Measurements from ENCODE around the gene ASNSD1. TPM values are rescaled to one million over a fixed set of nuclear protein-coding genes. Genes with fewer than 3 reads are reported as not detected.
"Not testable (repeated sequence)": the region's sequence is repeated elsewhere in the genome, so short reads cannot be mapped to it uniquely, and the experiment has no call there.

Gene ASNSD1
- total RNA-seq, 2 experiments from 2014 or later: 36.9 to 39.4 TPM

DNA sequence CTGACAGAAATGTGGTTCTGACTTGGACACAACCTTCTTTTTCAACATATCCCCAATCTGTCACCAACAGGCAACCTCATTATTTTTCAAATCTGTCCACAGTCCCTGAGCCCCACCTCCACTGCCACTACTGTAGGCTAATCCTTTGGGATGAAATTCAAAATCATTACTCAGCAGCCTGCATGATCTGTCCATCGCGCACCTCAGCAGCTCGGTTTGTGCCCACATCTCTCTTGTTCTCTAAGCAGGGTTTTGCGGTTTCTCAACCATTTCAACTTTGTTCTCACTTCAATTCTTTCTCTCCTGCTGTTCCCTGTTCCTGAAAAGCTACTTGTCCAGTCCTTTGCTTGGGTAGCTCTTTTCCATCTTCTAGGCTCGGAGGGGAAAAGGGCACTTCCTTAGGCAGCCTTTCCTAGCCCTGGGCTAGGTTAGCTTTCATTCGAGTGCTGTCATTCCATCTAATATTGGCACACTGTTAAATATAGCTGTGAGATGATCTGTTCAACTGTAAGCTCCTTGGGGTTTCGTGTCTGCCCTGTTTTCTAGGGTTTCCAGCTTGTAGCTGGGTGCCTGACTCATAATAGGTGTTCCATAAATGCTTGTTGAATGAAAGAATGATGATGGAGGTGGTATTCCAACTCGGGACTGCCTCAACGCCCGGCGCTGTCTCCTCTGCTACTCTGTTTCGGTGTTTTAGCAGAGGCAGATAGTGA lies 12.6 kb downstream of the ASNSD1 start:
- peaks cover 27% of the 10 kb centered on the region for H3K4me1 Mint-ChIP-seq (ENCODE audit: low read depth)
- H3K27me3 Mint-ChIP-seq (ENCODE audit: low read depth): no peaks in the 10 kb centered on the region
- H3K4me3 Mint-ChIP-seq: peak overlapping the region; percentile 64
- H3K36me3 Mint-ChIP-seq (ENCODE audit: low read depth): peaks cover 49% of the 10 kb centered on the region
- no peak for DNase-seq
- H3K9me3 Mint-ChIP-seq (ENCODE audit: insufficient read depth): peaks cover 12% of the 10 kb centered on the region
- H3K27ac Mint-ChIP-seq: peak overlapping the region; percentile 75
- ATAC-seq: peak; percentile 25
- POLR2A ChIA-PET: interaction anchor here (0.8 to 1.7 kb wide), 3 partner anchors 10 to 15 kb away, joined by 4 to 5 read pairs (median 4); no protein-coding TSS in a partner anchor
- CTCF ChIA-PET: interaction anchor here (0.7 to 7.4 kb wide), 15 partner anchors 10 to 230 kb away, joined by 3 to 136 read pairs (median 4); partner anchors contain the start of genes ASNSD1 and OSGEPL1

DNA sequence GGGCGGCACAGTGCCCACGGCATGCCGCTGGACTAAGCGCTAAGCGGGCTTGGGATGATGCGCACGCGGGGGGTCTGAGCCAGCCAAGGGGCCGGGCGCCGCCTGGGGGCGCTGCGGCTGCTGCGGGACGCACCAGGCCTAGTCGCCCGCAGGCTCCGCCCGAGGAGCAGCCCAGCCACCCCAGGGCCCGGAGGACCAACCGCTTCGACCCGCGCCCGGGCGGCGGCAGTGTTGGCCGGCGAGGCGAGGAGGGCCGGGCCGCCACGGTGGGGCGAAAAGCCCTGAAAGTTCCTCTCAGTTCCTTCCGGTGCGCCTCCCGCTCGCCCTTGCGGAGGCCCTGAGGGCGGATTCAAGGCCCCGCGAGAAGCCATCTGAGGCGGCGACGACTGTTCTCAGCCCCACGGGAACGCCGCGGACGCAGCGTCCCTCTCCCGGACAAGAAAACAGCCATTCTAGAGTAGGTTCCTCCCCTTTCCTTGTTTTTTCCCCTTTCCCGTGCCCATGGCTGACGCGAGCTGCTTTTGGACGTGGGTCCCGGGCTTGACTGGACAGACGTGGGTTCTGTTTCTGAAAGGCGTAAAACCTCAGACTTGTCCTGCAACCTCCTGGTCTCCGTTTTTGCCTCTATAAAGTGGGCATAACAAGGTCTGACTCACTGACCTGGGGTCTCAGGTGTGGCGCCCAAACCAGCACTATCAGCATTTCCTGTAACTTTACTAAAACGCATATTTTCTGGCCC lies 13.3 kb downstream of the ASNSD1 start, which contains the start of gene ANKAR:
Gene ANKAR, plus strand, starts transcription at position 297 of the 739 bp plus-strand sequence. CDS start 1,821 bp downstream, outside the sequence.
- DNase-seq: peak; percentile 77
- CTCF ChIA-PET: interaction anchor here (0.6 to 7.4 kb wide), 19 partner anchors 8 to 230 kb away, joined by 3 to 136 read pairs (median 4); partner anchors contain the start of genes ASNSD1 and OSGEPL1

DNA sequence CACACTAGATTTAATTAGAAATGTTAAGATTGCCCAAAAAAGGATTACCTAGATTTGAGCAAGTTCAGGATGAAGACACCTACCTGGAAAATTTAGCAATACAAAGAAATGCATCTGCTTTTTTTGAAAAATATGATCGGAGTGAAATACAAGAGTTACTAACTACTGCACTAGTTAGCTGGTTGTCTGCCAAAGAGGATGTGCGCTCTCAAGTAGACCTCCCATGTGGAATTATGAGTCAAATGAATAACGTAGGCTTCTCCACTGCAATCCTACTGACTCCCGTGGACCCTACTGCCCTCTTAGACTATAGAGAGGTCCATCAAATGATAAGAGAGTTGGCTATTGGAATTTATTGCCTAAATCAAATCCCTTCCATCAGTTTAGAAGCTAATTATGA lies 15.2 kb downstream of the ASNSD1 start:
- POLR2A ChIA-PET: interaction anchor here (0.8 kb wide), 1 partner anchor 86 kb away, joined by 4 read pairs; the partner anchor contains the start of gene OSGEPL1
- Mint-ChIP-seq H3K27me3 (ENCODE audit: low read depth) (no peaks in the 10 kb centered on the region), H3K4me1 (ENCODE audit: low read depth) (peaks cover 40% of the 10 kb centered on the region), H3K27ac (no peak overlapping the region), H3K36me3 (ENCODE audit: low read depth) (peaks cover 39% of the 10 kb centered on the region), H3K9me3 (ENCODE audit: insufficient read depth) (peaks cover 12% of the 10 kb centered on the region), H3K4me3 (no peak overlapping the region)
- no peak for ATAC-seq
- DNase-seq: no peak
- CTCF ChIA-PET: interaction anchor here (0.6 to 7.4 kb wide), 6 partner anchors 8 to 86 kb away, joined by 3 to 136 read pairs (median 22); partner anchors contain the start of genes ASNSD1 and OSGEPL1

More for the DNA sequence above, 13.3 kb downstream of the ASNSD1 start, which contains the start of gene ANKAR:
- ATAC-seq: peak; percentile 97
- POLR2A ChIA-PET: interaction anchor here (1.2 to 1.7 kb wide), 3 partner anchors 9 to 88 kb away, joined by 3 to 4 read pairs (median 4); partner anchors contain the start of gene OSGEPL1
- H3K36me3 Mint-ChIP-seq (ENCODE audit: low read depth): peaks cover 42% of the 10 kb centered on the region
- peaks cover 12% of the 10 kb centered on the region for H3K9me3 Mint-ChIP-seq (ENCODE audit: insufficient read depth)
- peaks cover 30% of the 10 kb centered on the region for H3K4me1 Mint-ChIP-seq (ENCODE audit: low read depth)
- no peaks in the 10 kb centered on the region for H3K27me3 Mint-ChIP-seq (ENCODE audit: low read depth)
- peak within 1 kb of the TSS; percentile 88 for H3K4me3 Mint-ChIP-seq
- H3K27ac Mint-ChIP-seq: peak within 1 kb of the TSS; percentile 96

GRCh38 chr2:189679226-189679625 lies 18.0 kb downstream of the ASNSD1 start:
- Mint-ChIP-seq H3K4me3 (no peak overlapping the region), H3K36me3 (ENCODE audit: low read depth) (peaks cover 26% of the 10 kb centered on the region), H3K27ac (no peak overlapping the region), H3K27me3 (ENCODE audit: low read depth) (no peaks in the 10 kb centered on the region), H3K9me3 (ENCODE audit: insufficient read depth) (peaks cover 12% of the 10 kb centered on the region), H3K4me1 (ENCODE audit: low read depth) (peaks cover 30% of the 10 kb centered on the region)
- ATAC-seq (no peak), DNase-seq (no peak)
- CTCF ChIA-PET: no interaction called here
- POLR2A ChIA-PET: no interaction called here

- Mint-ChIP-seq H3K4me3 (no peak overlapping the region), H3K4me1 (ENCODE audit: low read depth) (peaks cover 27% of the 10 kb centered on the region), H3K27ac (no peak overlapping the region), H3K36me3 (ENCODE audit: low read depth) (peaks cover 17% of the 10 kb centered on the region), H3K27me3 (ENCODE audit: low read depth) (no peaks in the 10 kb centered on the region), H3K9me3 (ENCODE audit: insufficient read depth) (peaks cover 12% of the 10 kb centered on the region)
- ChIA-PET POLR2A (no interaction called here), CTCF (interaction anchor here (1.7 to 2.3 kb wide), 2 partner anchors 15 to 21 kb away, joined by 7 to 15 read pairs; no protein-coding TSS in a partner anchor)
- ATAC-seq (no peak), DNase-seq (no peak)
These were observed 19.9 kb downstream of the ASNSD1 start for GRCh38 chr2:189681203-189681602.

GRCh38 chr2:189681903-189682302 lies 20.6 kb downstream of the ASNSD1 start:
- Mint-ChIP-seq H3K4me1 (ENCODE audit: low read depth) (peaks cover 27% of the 10 kb centered on the region), H3K4me3 (no peak overlapping the region), H3K36me3 (ENCODE audit: low read depth) (peaks cover 17% of the 10 kb centered on the region), H3K9me3 (ENCODE audit: insufficient read depth) (peaks cover 12% of the 10 kb centered on the region), H3K27me3 (ENCODE audit: low read depth) (no peaks in the 10 kb centered on the region), H3K27ac (no peak overlapping the region)
- ATAC-seq (no peak), DNase-seq (no peak)
- ChIA-PET CTCF (interaction anchor here (2.3 kb wide), 1 partner anchor 14 kb away, joined by 15 read pairs; no protein-coding TSS in a partner anchor), POLR2A (no interaction called here)

DNA sequence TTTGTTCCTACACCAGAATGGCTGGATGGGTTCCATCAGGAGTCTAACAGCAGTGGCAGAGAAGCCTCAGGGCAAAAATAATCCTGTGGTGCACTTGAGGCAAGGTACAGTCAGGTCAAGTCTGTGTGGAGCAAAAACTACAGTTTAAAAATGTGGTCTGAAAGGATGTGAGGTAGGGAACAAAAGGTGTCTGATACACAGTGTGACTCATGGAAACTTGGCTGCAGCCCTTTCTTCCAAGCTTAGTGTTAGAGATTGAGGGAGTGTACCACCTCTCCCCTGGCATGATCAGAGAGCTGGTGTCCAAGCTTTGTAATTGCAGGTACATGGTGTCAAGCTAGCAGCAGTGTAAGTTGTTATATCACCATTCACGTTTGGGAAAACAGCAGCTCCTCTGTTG lies 22.1 kb downstream of the ASNSD1 start:
- CTCF ChIA-PET: interaction anchor here (1.0 to 1.9 kb wide), 2 partner anchors 9 to 11 kb away, joined by 4 to 10 read pairs; no protein-coding TSS in a partner anchor
- peaks cover 6% of the 10 kb centered on the region for H3K36me3 Mint-ChIP-seq (ENCODE audit: low read depth)
- DNase-seq: no peak
- H3K4me3 Mint-ChIP-seq: no peak overlapping the region
- H3K4me1 Mint-ChIP-seq (ENCODE audit: low read depth): peaks cover 25% of the 10 kb centered on the region
- POLR2A ChIA-PET: interaction anchor here (1.5 kb wide), 1 partner anchor 9 kb away, joined by 4 read pairs; the partner anchor contains the start of gene ANKAR
- peaks cover 5% of the 10 kb centered on the region for H3K9me3 Mint-ChIP-seq (ENCODE audit: insufficient read depth)
- no peaks in the 10 kb centered on the region for H3K27me3 Mint-ChIP-seq (ENCODE audit: low read depth)
- H3K27ac Mint-ChIP-seq: no peak overlapping the region
- no peak for ATAC-seq

DNA sequence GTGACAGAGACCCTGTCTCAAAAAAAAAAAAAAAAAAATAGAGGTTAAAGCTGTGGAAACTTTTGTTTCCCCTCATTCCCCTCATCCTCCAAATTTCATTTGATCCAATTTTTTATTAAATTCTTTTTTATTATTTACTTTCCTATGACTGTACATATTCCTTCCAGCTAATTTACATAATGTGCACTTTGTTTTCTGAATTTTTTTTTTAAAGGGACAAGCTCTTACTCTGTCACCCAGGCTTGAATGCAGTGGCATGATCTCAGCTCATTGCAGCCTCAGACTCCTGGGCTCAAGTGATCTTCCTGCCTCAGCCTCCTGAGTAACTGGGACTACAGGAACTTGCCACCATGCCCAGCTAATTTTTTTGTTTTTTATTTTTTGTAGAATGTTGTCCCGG lies 23.6 kb downstream of the ASNSD1 start:
- no peaks in the 10 kb centered on the region for H3K9me3 Mint-ChIP-seq (ENCODE audit: insufficient read depth)
- ChIA-PET POLR2A (interaction anchor here (0.6 to 1.5 kb wide), 2 partner anchors 10 to 14 kb away, joined by 3 to 4 read pairs; partner anchors contain the start of gene ANKAR), CTCF (interaction anchor here (0.7 to 1.9 kb wide), 3 partner anchors 9 to 78 kb away, joined by 3 to 10 read pairs (median 6); partner anchors contain the start of gene OSGEPL1)
- H3K27ac Mint-ChIP-seq: no peak overlapping the region
- peaks cover 17% of the 10 kb centered on the region for H3K4me1 Mint-ChIP-seq (ENCODE audit: low read depth)
- peaks cover 2% of the 10 kb centered on the region for H3K36me3 Mint-ChIP-seq (ENCODE audit: low read depth)
- DNase-seq (no peak), ATAC-seq (no peak)
- no peaks in the 10 kb centered on the region for H3K27me3 Mint-ChIP-seq (ENCODE audit: low read depth)
- no peak overlapping the region for H3K4me3 Mint-ChIP-seq

DNA sequence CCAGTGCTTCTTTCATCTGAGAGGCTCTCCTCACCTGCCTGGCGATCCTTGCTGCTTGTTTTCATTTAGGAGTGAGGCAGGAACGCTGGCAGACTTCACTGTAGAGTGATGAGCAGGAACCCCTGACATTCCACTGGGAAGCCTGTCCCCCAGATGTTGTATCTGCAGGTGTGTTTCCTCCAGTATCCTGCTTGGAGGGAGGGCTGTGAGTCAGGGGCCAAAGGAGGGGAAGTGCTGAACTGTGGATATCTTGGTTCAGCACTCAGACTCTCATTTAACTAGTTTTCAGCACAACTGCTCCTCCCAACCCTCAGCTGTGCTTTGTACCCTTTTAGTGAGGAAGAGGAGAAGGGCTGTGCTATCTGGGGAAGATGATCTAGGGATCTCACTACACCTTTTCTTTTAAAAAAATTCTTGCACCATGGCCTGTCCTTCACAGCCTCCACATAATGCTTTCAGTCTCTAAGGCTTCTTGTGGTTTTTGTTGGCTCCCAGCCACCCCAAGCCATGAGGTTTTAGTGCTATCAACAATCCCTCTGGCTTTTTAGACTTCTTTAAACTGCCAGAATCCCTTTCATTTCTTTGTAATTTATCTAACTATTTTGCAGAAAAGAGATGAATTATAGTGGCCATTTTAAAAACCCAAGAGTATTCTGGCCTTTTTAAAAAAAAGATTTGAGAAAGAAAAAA lies 24.4 kb downstream of the ASNSD1 start:
- ChIA-PET CTCF (interaction anchor here (1.9 kb wide), 1 partner anchor 10 kb away, joined by 6 read pairs; no protein-coding TSS in a partner anchor), POLR2A (no interaction called here)
- Mint-ChIP-seq H3K27me3 (ENCODE audit: low read depth) (no peaks in the 10 kb centered on the region), H3K4me3 (no peak overlapping the region), H3K27ac (peak overlapping the region; percentile 13), H3K4me1 (ENCODE audit: low read depth) (peaks cover 9% of the 10 kb centered on the region), H3K36me3 (ENCODE audit: low read depth) (no peaks in the 10 kb centered on the region), H3K9me3 (ENCODE audit: insufficient read depth) (no peaks in the 10 kb centered on the region)
- ATAC-seq (peak; percentile 27), DNase-seq (no peak)

DNA sequence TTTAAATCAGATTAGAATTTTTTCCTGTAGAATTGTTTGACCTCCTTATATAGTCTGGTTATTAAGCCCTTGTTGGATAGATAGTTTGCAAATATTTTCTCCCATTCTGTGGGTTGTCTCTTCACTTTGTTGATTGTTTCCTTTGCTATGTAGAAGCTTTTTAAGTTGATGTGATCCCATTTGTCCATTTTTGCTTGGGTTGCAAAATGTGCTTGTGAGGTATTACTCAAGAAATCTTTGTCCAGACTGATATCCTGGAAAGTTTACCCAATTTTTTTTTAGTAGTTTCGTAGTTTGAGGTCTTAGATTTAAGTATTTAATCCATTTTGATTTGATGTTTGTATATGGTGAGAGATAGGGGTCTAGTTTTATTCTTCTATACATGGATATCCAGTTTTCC lies 26.5 kb downstream of the ASNSD1 start:
- H3K9me3 Mint-ChIP-seq (ENCODE audit: insufficient read depth); H3K27me3 Mint-ChIP-seq (ENCODE audit: low read depth); H3K4me3 Mint-ChIP-seq; H3K4me1 Mint-ChIP-seq (ENCODE audit: low read depth); DNase-seq; ATAC-seq; H3K36me3 Mint-ChIP-seq (ENCODE audit: low read depth); H3K27ac Mint-ChIP-seq; POLR2A ChIA-PET; CTCF ChIA-PET: not testable (repeated sequence)

- Mint-ChIP-seq H3K27me3 (ENCODE audit: low read depth) (no peaks in the 10 kb centered on the region), H3K9me3 (ENCODE audit: insufficient read depth) (no peaks in the 10 kb centered on the region), H3K27ac (no peak overlapping the region), H3K36me3 (ENCODE audit: low read depth) (peaks cover 2% of the 10 kb centered on the region), H3K4me3 (no peak overlapping the region), H3K4me1 (ENCODE audit: low read depth) (peaks cover 4% of the 10 kb centered on the region)
- CTCF ChIA-PET: interaction anchor here (1.0 to 7.3 kb wide), 6 partner anchors 9 to 63 kb away, joined by 3 to 103 read pairs (median 12); partner anchors contain the start of genes ANKAR and ASNSD1
- ATAC-seq (no peak), DNase-seq (no peak)
- POLR2A ChIA-PET: interaction anchor here (0.6 kb wide), 1 partner anchor 67 kb away, joined by 3 read pairs; no protein-coding TSS in a partner anchor
These were observed 35.0 kb downstream of the ASNSD1 start for GRCh38 chr2:189696223-189696622.

All from activated CD8-positive, alpha-beta T cell treated with anti-CD3 and anti-CD28 coated beads, Interleukin-2, amount 10 ng/mL, durations not matched to agents 7 days and 5 days (primary cell).